Posterior vena cava (tissue), 2 donors: ENCODE data around the gene OR4D6. TPM values are rescaled to one million over a fixed set of nuclear protein-coding genes. Genes with fewer than 3 reads are reported as not detected.

Experiments used
- DNase-seq: peaks from one replicate; pipeline ENCODE4 v3.0.0-alpha.2; 2020; ENCODE audit warnings: low spot score
- intact Hi-C, 2 donors: fragments of 100-400 bp; cut with DNase I; formaldehyde crosslinking; loops; one replicate each; pipeline versions ENCODE4 v1.14.1 to v1.14.2; 2022 to 2023
- total RNA-seq, 2 donors: library from RNA; stranded (reverse); fragmentation: NEBNext Ultra II Directional; extraction: Animal tissue kit (Norgen Biotek cat#: 25700); gene quantifications; one replicate each; pipeline ENCODE4 v1.2.1, GENCODE V29; 2021
- donor health status: DM: yes; HTN: yes; CAD: no.
- donor health status: DM: yes; HTN: yes; CAD: no.

OR4D6 gene
- total RNA-seq, 2 donors from 2014 or later, result not detected

DNA sequence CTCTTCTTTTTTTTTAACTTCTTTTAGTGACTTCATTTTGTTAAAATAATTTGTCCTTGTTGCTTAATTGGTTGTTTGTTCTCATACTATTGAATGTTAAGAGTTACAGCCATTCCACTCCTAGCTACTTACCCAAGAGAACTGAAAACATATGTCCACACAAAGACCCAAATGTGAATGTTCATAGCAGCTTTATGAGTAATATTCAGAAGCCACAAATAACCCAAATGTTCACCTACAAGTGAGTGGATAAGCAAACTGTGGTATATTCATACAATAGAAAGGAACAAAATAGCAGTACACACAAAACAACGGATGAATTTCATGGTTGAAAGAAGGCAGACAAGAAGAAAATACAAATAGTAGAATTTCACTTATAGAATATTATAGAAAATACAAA, 45.2 kb downstream of the OR4D6 start:
- intact Hi-C loops, result no loop called here
- DNase-seq, result no peak

DNA sequence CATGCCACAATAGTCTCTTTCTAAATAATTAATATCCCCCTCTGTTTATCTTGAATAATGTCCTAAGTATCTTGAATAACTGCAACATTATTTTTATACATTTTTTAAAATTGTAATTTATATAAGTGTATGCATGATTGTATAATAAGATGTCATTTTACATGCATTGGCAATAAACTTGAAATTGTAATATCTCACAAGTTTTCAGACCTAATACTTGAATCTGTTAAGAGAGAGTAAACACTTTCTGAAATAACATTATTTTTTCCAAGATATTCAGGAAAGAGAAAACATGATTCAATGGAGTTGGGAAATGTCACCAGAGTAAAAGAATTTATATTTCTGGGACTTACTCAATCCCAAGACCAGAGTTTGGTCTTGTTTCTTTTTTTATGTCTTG, 46.5 kb downstream of the OR4D6 start, which contains the start of gene OR4D11:
OR4D11 (plus strand) TSS at position 301 of the 400 bp plus-strand sequence; CDS start at position 301, 0 bp downstream.
- intact Hi-C loops, result no loop called here
- DNase-seq, result no peak

Other genes with a start within 250 kb of the OR4D6 start
- gene MPEG1, start 244.0 kb upstream of the OR4D6 start, total RNA-seq, result 10 to 100 TPM; 20.4 to 44.8 TPM
- not detected for gene OR5AN1, start 98.1 kb upstream of the OR4D6 start, total RNA-seq
- gene OR5A2, start 30.5 kb upstream of the OR4D6 start, total RNA-seq, result not detected
- not detected for gene OR5A1, start 20.5 kb upstream of the OR4D6 start, total RNA-seq
- not detected for gene OR4D10, start 16.4 kb downstream of the OR4D6 start, total RNA-seq
- gene OR4D11, start 46.6 kb downstream of the OR4D6 start, total RNA-seq, result not detected
- gene OR4D9, start 54.6 kb downstream of the OR4D6 start, total RNA-seq, result not detected
- 10 to 100 TPM; 29.7 to 35.7 TPM for gene OSBP, start 158.8 kb downstream of the OR4D6 start, total RNA-seq
- 10 to 100 TPM; 19.4 to 24.2 TPM for gene PATL1, start 212.1 kb downstream of the OR4D6 start, total RNA-seq